ENCODE measurements around the gene GRID1. TPM values are rescaled to one million over a fixed set of nuclear protein-coding genes. Genes with fewer than 3 reads are reported as not detected.

GRID1 gene
- total RNA-seq = not detected

DNA sequence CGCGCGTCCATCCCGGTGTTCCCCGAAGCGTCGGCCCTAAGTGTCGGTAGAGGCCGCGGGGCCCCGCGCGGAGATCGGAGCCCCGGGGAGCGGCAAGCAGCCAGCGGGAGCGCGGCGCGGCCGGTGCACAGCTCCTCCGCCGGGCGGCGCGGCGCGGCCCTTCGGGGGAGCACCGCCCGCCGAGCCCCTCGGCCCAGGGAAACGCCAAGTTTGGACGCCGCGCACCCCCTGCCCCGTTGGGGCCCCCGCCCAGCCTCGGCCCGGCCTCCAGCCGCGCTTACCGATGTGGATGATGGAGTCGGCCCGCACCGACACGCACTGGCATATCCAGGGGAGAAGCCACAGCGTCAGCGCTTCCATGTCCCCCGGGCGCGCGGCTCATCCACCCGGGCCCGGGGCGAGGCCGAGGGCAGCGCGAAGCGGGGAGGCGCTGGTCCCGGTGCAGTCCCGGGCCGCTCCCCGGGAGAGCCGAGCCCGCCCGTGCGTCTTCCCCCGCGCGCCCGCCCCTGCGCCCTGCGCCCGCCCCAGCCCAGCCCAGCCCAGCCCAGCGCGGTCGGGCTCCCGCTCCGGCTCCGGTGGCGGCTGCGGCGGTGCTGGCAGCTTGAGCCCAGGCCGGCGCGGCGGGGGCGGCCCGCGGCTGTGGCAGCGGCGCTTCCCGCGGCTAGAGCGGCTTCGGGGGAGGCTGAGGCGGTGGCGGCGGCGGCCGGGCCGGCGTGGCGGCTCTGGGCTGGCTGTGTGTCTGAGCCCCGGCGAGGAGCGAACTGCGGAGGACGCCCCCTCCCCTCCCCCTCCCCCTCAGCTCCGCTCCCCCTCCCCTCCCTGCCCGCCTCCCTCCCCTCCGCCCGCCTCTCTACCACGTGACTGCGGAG lies at the start of gene GRID1:
Gene GRID1, minus strand, starts transcription at position 763 of the 869 bp plus-strand sequence.
- no peaks in the 10 kb centered on the region for H3K9me3 Mint-ChIP-seq
- peaks cover 5 to 7% of the 10 kb centered on the region in 2 donors for H3K4me1 Mint-ChIP-seq (ENCODE audit: low read depth in 2 of 2)
- H3K27me3 Mint-ChIP-seq = peaks cover 44 to 52% of the 10 kb centered on the region in 2 donors
- DNase-seq (ENCODE audit: low spot score) (no peak), ATAC-seq (peak in 1 of 2 donors; percentile 46)
- H3K27ac Mint-ChIP-seq = no peak within 1 kb of the TSS
- H3K4me3 Mint-ChIP-seq = peak within 1 kb of the TSS; percentile 45
- H3K36me3 Mint-ChIP-seq = no peaks in the 10 kb centered on the region

DNA sequence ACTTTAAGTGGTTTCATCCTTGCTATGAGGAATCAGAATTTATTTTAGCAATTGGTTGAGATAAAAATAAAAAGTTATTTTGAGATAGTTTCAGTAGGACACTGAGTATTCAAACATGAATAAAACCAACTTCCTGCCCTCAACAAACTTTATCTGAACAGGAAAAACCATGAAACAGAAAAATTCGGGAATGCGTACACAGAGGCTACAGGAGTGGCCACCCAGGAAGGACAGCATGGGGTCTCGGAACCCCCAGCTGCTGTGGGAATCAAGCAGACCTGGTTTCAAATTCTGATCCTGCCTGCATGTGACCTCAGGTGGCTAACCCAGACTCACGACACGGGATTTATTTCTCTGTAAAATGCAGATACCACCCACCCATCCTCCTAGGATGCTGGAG lies 49.0 kb upstream of the GRID1 start:
- no peak overlapping the region for H3K27ac Mint-ChIP-seq
- no peaks in the 10 kb centered on the region for H3K9me3 Mint-ChIP-seq
- peaks cover 5% of the 10 kb centered on the region for H3K36me3 Mint-ChIP-seq
- ATAC-seq (no peak), DNase-seq (ENCODE audit: low spot score) (no peak)
- no peak overlapping the region for H3K4me3 Mint-ChIP-seq
- H3K27me3 Mint-ChIP-seq = peaks cover 0 to 4% of the 10 kb centered on the region in 2 donors
- H3K4me1 Mint-ChIP-seq (ENCODE audit: low read depth in 2 of 2) = peaks cover 20 to 24% of the 10 kb centered on the region in 2 donors

DNA sequence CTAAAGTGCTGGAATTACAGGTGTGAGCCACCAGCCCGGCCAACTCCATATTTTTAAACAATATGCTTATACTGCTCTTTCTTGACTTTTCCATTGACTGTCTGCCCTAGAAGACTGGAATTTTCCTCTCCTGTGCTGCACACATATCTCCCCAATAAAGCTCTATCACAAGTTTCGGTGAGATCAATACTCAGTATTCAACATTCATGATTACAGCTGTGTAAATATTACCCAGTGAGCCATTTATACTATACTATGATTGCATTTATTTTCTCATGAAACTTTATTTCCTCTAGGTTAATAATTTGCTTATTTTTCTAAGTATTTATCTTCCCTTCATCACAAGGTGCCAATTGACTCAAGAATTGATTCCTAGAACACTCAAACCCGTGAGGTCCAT lies 48.5 kb upstream of the GRID1 start:
- ATAC-seq = no peak
- H3K4me1 Mint-ChIP-seq (ENCODE audit: low read depth in 2 of 2) = peaks cover 20 to 24% of the 10 kb centered on the region in 2 donors
- DNase-seq (ENCODE audit: low spot score) = no peak
- H3K9me3 Mint-ChIP-seq = no peaks in the 10 kb centered on the region
- no peak overlapping the region for H3K4me3 Mint-ChIP-seq
- peaks cover 5% of the 10 kb centered on the region for H3K36me3 Mint-ChIP-seq
- H3K27me3 Mint-ChIP-seq = peaks cover 0 to 4% of the 10 kb centered on the region in 2 donors
- no peak overlapping the region for H3K27ac Mint-ChIP-seq

DNA sequence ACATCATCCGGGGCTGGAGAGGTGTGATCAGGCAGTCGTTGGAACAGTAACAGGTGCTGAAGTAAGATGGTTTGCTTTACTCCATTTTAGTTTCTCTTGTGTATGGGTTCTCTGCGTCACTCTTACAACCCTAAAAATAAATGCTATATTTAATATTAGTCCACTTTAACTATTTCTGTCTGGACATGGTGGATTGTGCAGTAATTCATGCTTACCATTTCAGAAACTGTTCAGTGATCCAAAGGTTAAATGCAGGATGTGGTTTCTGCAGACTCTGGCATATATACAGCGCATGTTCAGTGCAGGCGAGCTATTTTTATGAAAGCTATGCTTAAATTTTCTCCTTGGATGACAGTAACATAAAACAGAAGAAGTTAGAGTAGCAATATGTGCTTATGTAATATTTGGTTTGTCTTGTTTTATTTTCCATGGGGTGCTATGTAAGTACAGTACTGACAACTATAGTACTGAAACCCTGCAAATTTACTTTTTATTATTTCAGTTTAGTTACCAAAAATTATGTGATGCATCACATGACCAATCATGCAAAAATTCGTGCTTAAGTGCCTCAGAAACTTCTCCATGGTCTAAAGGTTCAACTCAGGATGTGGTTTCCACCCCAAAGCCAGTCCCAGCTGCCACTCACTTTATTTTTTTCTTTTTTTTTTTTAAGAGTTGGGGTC lies 46.6 kb upstream of the GRID1 start:
- H3K36me3 Mint-ChIP-seq = peaks cover 5% of the 10 kb centered on the region
- H3K27ac Mint-ChIP-seq = no peak overlapping the region
- peaks cover 20 to 24% of the 10 kb centered on the region in 2 donors for H3K4me1 Mint-ChIP-seq (ENCODE audit: low read depth in 2 of 2)
- ATAC-seq (no peak), DNase-seq (ENCODE audit: low spot score) (no peak)
- no peaks in the 10 kb centered on the region for H3K9me3 Mint-ChIP-seq
- H3K27me3 Mint-ChIP-seq = peaks cover 0 to 3% of the 10 kb centered on the region in 2 donors
- peak overlapping the region; percentile 39 for H3K4me3 Mint-ChIP-seq

DNA sequence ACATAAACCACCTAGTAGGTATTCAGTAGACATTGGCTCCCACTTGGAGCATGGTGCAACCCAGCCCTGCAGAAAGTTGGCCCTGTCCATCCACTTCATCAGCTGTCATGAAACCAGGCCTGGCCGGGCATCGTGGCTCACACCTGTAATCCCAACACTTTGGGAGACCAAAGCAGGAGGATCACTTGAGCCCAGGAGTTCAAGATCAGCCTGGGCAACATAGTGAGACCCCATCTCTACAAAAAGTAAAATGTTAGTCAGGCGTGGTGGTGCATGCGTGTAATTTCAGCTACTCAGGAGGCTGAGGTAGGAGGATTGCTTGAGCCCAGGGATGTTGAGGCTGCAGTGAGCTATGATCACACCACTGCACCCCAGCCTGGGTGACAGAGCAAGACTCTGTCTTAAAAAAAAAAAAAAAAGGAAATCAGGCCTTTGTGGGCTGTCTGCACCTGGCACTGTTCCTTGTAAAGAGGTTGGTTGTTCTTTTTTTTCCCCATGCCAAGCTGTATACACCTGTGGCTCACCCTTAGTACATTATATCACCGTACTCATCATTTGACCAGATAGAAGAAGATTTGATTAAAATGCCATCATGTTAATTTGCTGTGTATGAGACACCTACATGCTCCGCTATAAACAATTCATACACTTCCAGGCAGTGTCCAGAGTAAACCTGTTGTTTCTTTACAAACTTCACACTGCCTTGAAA lies 45.4 kb upstream of the GRID1 start:
- H3K9me3 Mint-ChIP-seq = no peaks in the 10 kb centered on the region
- peaks cover 5% of the 10 kb centered on the region for H3K36me3 Mint-ChIP-seq
- H3K4me3 Mint-ChIP-seq = peak overlapping the region; percentile 51
- peak overlapping the region; percentile 24 to 26 for H3K27ac Mint-ChIP-seq
- peaks cover 20 to 24% of the 10 kb centered on the region in 2 donors for H3K4me1 Mint-ChIP-seq (ENCODE audit: low read depth in 2 of 2)
- peaks cover 0 to 2% of the 10 kb centered on the region in 2 donors for H3K27me3 Mint-ChIP-seq
- ATAC-seq = no peak
- DNase-seq (ENCODE audit: low spot score) = no peak

DNA sequence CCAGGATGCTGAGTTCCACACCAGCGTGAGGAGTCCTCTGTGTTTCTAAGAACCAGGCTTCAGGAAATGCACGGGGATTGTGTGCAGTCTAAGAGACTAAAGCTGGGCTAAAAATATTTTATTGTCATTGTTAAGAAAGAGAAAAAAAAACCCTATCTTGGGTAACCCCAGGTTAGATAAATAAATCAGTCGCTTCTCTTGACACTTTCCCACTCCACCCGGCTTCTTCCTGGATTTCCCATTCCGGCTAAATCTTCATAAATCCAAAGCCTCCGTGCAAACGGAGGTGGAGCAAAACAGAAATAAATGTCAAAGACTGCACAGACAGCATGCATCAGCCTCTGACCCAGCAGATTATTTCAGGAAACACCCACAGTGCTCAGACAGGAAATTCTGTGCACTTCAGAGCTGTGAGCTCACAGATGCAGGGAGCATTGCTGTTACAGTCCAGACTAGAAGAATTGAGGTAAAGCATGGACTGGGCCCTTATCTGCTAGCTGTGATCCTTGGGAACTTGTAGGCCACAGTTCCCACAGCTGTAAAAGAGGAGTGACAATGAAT lies 44.8 kb upstream of the GRID1 start:
- H3K27ac Mint-ChIP-seq = peak overlapping the region; percentile 24 to 26
- DNase-seq (ENCODE audit: low spot score) = no peak

DNA sequence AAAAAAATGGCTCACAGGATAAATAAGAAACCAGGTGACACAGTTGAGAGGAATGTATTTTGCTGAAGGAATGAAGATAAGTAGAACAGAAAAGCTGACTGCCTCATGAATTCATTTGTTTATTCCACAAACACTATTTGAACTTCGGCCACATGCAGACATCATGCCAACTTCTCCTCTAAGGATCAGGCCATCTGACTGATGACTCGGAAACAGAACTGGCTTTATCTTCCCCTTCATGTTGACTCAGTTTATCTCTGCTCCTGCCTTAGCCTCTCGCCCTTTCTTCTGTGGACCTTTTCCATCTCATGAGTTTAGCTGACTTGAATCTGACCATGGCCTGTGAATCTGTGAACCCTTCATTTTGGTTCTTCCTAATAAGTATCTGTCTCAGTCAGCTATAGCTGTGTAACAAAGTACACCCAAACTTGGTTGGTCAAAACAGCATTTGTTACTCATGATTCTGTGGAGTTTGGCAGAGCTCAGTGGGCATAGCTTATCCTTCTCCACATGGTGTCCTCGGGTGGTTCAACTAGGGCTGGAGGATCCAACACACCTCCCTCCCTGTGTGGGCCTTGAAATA lies 44.0 kb upstream of the GRID1 start:
- H3K27me3 Mint-ChIP-seq = no peaks in the 10 kb centered on the region
- ATAC-seq = no peak
- peak overlapping the region; percentile 51 for H3K4me3 Mint-ChIP-seq
- peak overlapping the region; percentile 24 to 26 for H3K27ac Mint-ChIP-seq
- H3K9me3 Mint-ChIP-seq = no peaks in the 10 kb centered on the region
- peaks cover 20 to 24% of the 10 kb centered on the region in 2 donors for H3K4me1 Mint-ChIP-seq (ENCODE audit: low read depth in 2 of 2)
- DNase-seq (ENCODE audit: low spot score) = no peak
- peaks cover 5% of the 10 kb centered on the region for H3K36me3 Mint-ChIP-seq

More for the DNA sequence above, 44.8 kb upstream of the GRID1 start:
- Mint-ChIP-seq H3K27me3 (peaks cover 0 to 2% of the 10 kb centered on the region in 2 donors), H3K36me3 (peaks cover 5% of the 10 kb centered on the region), H3K9me3 (no peaks in the 10 kb centered on the region), H3K4me1 (ENCODE audit: low read depth in 2 of 2) (peaks cover 20 to 24% of the 10 kb centered on the region in 2 donors), H3K4me3 (peak overlapping the region; percentile 51)
- peak in 1 of 2 donors; percentile 65 for ATAC-seq

DNA sequence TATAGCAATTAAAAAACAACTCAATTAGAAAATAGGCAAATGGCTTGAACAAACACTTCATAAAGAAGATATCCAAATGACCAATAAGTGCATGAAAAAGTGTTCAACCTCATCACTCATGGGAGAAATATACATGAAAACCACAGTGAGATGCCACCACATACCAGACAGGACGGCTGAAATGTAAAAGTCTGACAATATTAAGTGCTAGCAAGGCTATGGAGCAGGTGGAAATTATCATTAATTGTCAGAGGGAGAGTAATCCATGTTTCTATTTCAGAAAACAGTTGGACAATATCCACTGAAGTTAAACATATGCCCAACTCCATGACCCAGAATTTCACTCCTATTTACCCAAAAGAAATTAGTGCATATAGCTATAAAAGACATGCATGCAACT lies 42.6 kb upstream of the GRID1 start:
- H3K27ac Mint-ChIP-seq = no peak overlapping the region
- peaks cover 5% of the 10 kb centered on the region for H3K36me3 Mint-ChIP-seq
- H3K9me3 Mint-ChIP-seq = no peaks in the 10 kb centered on the region
- DNase-seq (ENCODE audit: low spot score) = no peak
- no peak for ATAC-seq
- H3K4me1 Mint-ChIP-seq (ENCODE audit: low read depth in 2 of 2) = peaks cover 17 to 24% of the 10 kb centered on the region in 2 donors
- no peak overlapping the region for H3K4me3 Mint-ChIP-seq
- no peaks in the 10 kb centered on the region for H3K27me3 Mint-ChIP-seq

DNA sequence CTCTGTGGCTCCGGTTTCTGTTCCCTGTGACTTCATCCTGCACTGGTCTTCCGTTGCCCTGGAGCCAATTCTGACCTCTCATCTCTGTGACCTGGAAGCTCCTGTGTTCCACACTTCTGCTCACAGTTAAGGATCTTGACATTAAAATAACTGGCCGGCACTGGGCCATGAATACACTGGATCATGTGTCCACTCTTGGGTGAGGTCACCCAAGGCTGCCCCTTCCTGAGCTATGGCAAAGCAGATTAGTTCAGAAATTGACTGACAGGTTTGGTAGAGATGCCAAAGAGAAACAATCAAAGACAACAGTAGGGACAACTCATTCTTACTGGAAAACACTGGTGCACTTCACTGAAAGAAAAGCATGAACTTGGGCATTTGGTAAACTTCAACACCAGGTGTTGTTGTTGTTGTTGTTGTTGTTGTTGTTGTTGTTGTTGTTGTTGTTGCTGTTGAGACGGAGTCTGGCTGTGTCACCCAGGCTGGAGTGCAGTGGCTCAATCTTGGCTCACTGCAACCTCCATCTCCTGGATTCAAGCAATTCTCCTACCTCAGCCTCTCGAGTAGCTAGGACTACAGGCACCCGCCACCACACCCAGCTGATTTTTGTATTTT lies 36.7 kb upstream of the GRID1 start:
- DNase-seq (ENCODE audit: low spot score) = no peak
- Mint-ChIP-seq H3K4me3 (no peak overlapping the region), H3K36me3 (no peaks in the 10 kb centered on the region), H3K4me1 (ENCODE audit: low read depth in 2 of 2) (peaks cover 8 to 9% of the 10 kb centered on the region in 2 donors), H3K27me3 (peaks cover 7 to 15% of the 10 kb centered on the region in 2 donors), H3K27ac (no peak overlapping the region), H3K9me3 (no peaks in the 10 kb centered on the region)
- ATAC-seq = no peak

DNA sequence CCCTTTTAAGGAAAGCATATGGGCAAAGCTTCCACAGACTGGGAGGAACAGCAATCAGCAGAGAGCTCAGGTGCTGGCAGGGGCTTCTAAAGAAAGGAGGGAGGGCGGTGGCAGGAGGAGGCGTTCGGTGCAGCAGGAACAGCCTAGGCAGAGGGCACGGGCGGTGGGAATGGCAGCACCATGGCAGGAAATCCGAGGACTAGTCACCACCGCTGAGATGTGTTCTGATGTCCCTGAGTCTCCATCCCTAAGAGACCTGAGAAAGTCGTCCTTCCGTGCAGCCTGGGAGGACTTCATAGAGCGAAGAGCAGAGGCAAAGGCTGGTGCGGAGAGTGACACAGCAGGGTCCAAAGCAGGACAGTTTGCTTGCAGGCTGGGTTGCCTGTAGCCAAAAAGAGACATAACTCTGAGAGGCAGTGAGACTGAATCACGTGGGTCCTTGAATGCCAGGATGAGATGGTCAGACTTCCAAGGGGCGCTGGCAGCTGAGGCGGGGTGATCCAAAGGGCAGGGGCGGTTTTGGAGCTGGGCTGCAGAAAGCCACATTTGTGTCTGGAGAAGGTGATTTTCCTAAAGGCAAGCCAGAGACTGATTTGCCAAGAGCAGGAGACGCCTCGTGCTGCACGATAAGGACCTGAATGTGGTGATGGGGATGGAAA lies 35.8 kb upstream of the GRID1 start:
- Mint-ChIP-seq H3K4me3 (no peak overlapping the region), H3K27me3 (peaks cover 7 to 15% of the 10 kb centered on the region in 2 donors), H3K9me3 (no peaks in the 10 kb centered on the region), H3K4me1 (ENCODE audit: low read depth in 2 of 2) (peaks cover 8 to 9% of the 10 kb centered on the region in 2 donors), H3K36me3 (no peaks in the 10 kb centered on the region), H3K27ac (no peak overlapping the region)
- ATAC-seq (no peak), DNase-seq (ENCODE audit: low spot score) (no peak)

DNA sequence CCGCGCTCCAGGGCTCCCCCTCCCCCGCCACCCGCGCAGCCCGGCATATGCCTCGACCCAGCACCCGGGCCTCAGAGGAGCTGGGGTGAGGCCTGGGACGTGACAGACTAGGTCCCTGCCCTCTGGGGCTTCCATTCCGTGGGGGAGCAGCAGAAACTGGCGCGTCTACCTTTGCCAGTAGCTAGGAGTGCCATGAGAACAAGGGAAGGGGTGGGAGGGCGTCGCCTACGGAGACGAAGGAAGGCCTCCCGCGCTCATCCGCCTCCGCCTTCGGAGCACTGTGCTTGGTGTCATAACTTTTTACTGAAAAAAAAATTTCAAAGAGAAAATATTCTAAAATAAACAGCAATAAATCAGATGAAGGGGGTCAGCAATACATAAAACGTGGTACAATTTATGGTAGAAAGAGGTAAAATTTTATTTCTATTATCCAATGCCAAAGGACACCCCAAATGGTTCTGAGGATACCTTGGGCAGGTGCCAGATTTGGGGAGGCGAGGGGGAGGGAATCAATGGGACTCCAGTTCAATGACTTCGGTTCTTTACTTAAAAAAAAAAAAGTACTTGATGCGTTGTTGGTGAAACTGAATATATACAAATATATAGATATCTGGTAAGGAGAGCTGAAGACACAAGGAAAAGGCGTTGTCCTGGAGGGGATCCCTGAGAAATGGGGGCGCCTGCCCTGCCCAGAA lies 35.1 kb upstream of the GRID1 start:
- no peak for ATAC-seq
- no peak for DNase-seq (ENCODE audit: low spot score)
- Mint-ChIP-seq H3K4me3 (no peak overlapping the region), H3K27ac (no peak overlapping the region), H3K36me3 (no peaks in the 10 kb centered on the region), H3K27me3 (peaks cover 7 to 15% of the 10 kb centered on the region in 2 donors), H3K4me1 (ENCODE audit: low read depth in 2 of 2) (peaks cover 8 to 9% of the 10 kb centered on the region in 2 donors), H3K9me3 (no peaks in the 10 kb centered on the region)
